ENCODE data around the gene STX7.

The STX7 gene

GRCh38 chr6:132412656-132413498, 100.0 kb downstream of the STX7 start:
- TF ChIP-seq CTCF (IDR thresholded peaks at IDR 0.05), result no peak
- no peaks in the 10 kb centered on the region for H3K4me1 ChIP-seq
- intact Hi-C loops (cut with DNase I; ENCODE audit: low total_unique reads), result no loop called here
- H3K4me3 ChIP-seq, result no peak overlapping the region
- no peaks in the 10 kb centered on the region for H3K36me3 ChIP-seq
- no peaks in the 10 kb centered on the region for H3K9me3 ChIP-seq
- no peak for DNase-seq
- H3K27ac ChIP-seq, result no peak overlapping the region
- H3K27me3 ChIP-seq, result no peaks in the 10 kb centered on the region

DNA sequence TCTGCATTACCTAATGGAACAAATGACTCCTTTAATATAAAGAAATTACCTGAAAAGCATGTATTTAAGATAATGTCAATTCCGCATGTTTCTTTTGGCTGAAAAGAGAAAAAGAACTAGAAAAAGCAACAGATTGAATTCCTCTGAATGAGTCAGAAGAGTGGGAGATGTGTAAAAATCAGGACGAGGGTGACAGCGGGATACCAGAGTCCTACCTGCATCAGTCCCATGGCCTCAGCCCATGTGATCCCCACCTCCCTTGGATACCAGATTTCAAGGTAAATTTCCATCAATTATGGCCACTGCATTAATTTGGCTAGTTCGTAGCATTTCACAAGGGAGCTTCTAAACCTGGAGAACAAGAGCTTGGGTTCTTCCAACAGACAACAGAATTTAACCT, 101.6 kb downstream of the STX7 start:
- intact Hi-C loops (cut with DNase I; ENCODE audit: low total_unique reads), result no loop called here
- Histone ChIP-seq H3K4me3 (no peak overlapping the region), H3K9me3 (no peaks in the 10 kb centered on the region), H3K36me3 (no peaks in the 10 kb centered on the region), H3K27ac (no peak overlapping the region), H3K4me1 (no peaks in the 10 kb centered on the region), H3K27me3 (no peaks in the 10 kb centered on the region)
- no peak for TF ChIP-seq CTCF (IDR thresholded peaks at IDR 0.05)
- no peak for DNase-seq

GRCh38 chr6:132410830-132411229, 102.1 kb downstream of the STX7 start:
- Histone ChIP-seq H3K9me3 (no peaks in the 10 kb centered on the region), H3K27me3 (no peaks in the 10 kb centered on the region), H3K27ac (no peak overlapping the region), H3K36me3 (no peaks in the 10 kb centered on the region), H3K4me1 (no peaks in the 10 kb centered on the region), H3K4me3 (no peak overlapping the region)
- DNase-seq, result no peak
- no peak for TF ChIP-seq CTCF (IDR thresholded peaks at IDR 0.05)
- intact Hi-C loops (cut with DNase I; ENCODE audit: low total_unique reads), result no loop called here

DNA sequence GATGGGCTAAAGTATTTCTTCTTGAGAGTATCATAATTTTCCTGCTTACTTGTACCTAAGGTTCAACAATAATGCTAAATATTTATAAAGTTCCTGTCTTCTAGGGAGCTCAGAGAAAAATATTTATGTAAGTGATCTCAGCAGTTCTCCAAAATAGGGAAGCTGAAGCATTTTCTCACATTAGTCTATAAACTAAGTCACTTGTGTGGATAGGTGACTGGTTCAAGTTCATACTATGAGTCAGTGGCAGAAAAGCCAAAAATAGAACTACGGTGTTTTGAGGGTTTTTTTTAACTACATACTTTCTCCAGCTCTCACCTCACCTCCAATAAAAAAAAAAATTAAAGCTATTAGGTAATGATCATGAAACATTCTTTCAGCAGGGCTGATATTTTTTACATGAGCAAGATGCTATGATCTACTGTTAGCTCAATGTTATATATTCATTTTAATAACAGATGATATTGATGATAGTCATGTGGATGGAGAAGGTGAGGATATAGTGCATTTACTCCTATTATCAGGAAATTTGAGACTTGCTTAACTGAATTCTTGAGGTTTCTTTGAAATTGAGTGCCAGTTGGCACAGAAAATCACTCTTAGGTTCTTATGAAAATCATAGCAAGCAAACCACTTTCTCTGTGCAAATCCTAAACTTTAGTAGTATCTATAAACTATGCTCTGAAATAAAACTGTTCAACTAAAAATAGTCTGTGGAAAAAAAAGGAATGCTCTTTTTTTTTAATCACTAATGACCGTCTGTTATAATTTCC, 107.6 kb downstream of the STX7 start:
- no peak for TF ChIP-seq CTCF (IDR thresholded peaks at IDR 0.05)
- H3K27ac ChIP-seq, result no peak overlapping the region
- H3K4me1 ChIP-seq, result peaks cover 0 to 23% (median 11%) of the 10 kb centered on the region in 4 donors
- H3K27me3 ChIP-seq, result peaks cover 0 to 20% of the 10 kb centered on the region in 2 donors
- no peaks in the 10 kb centered on the region for H3K9me3 ChIP-seq
- no peak for DNase-seq
- intact Hi-C loops (cut with DNase I; ENCODE audit: low total_unique reads), result no loop called here
- H3K36me3 ChIP-seq, result no peaks in the 10 kb centered on the region
- H3K4me3 ChIP-seq, result no peak overlapping the region

GRCh38 chr6:132404736-132405135, 108.2 kb downstream of the STX7 start:
- intact Hi-C loops (cut with DNase I; ENCODE audit: low total_unique reads), result no loop called here
- Histone ChIP-seq H3K9me3 (no peaks in the 10 kb centered on the region), H3K27me3 (peaks cover 0 to 20% of the 10 kb centered on the region in 2 donors), H3K4me3 (no peak overlapping the region), H3K4me1 (peaks cover 0 to 23% (median 11%) of the 10 kb centered on the region in 4 donors), H3K36me3 (no peaks in the 10 kb centered on the region), H3K27ac (no peak overlapping the region)
- DNase-seq, result no peak
- no peak for TF ChIP-seq CTCF (IDR thresholded peaks at IDR 0.05)
